Heart left ventricle (tissue), 16 donors: Measurements from ENCODE around the gene RREB1. TPM values are rescaled to one million over a fixed set of nuclear protein-coding genes. Genes with fewer than 3 reads are reported as not detected.

ENCODE experiments used
- ATAC-seq, 4 donors: fragments of 200-7000 bp; cut with Tn5 transposase; one replicate each; pipeline ENCODE4 v1.9.1; 2020 to 2022; ENCODE audit warnings: moderate library complexity in 4 of 4, mild to moderate bottlenecking in 3 of 4, moderate number of reproducible peaks in 1 of 4
- DNase-seq, 5 donors: peaks; one replicate each; pipeline ENCODE4 v3.0.0-alpha.2; 2020
- H3K27ac ChIP-seq, 12 donors: fragments of 200-600 bp; sonication (generic) in 4 of 12; one replicate each; pipeline versions ENCODE4 v1.5.0 to v1.8.0; 2016 to 2022; ENCODE audit warnings: mild to moderate bottlenecking in 2 of 12
- H3K27me3 ChIP-seq, 9 donors: fragments of 200-600 bp; sonication (generic) in 2 of 9; one replicate each; pipeline versions ENCODE4 v1.5.1 to v1.8.0; 2016 to 2022; ENCODE audit warnings: mild to moderate bottlenecking in 3 of 9
- H3K36me3 ChIP-seq, 9 donors: fragments of 200-600 bp; sonication (generic) in 2 of 9; one replicate each; pipeline versions ENCODE4 v1.5.0 to v1.8.0; 2018 to 2022; ENCODE audit warnings: mild to moderate bottlenecking in 2 of 9
- H3K4me1 ChIP-seq, 12 donors: fragments of 200-600 bp; sonication (generic) in 4 of 12; one replicate each; pipeline versions ENCODE4 v1.5.0 to v1.8.0; 2016 to 2022; ENCODE audit warnings: mild to moderate bottlenecking in 3 of 12
- H3K4me3 ChIP-seq, 12 donors: fragments of 200-600 bp; sonication (generic) in 4 of 12; one replicate each; pipeline versions ENCODE4 v1.5.0 to v1.8.0; 2017 to 2022; ENCODE audit warnings: mild to moderate bottlenecking in 9 of 12, moderate library complexity in 4 of 12
- H3K9me3 ChIP-seq, 12 donors: fragments of 200-600 bp; sonication (generic) in 4 of 12; one replicate each; pipeline versions ENCODE4 v1.5.0 to v1.8.0; 2016 to 2022; ENCODE audit warnings: mild to moderate bottlenecking in 1 of 12
- POLR2A ChIP-seq, 2 donors: fragments of 450-650 bp; IDR thresholded peaks; one replicate each; pipeline ENCODE4 v1.6.1; 2017; ENCODE audit warnings: antibody characterized with exemption in 2 of 2, mild to moderate bottlenecking in 2 of 2, moderate library complexity in 2 of 2
- WGBS, 4 donors: extraction: QIAGEN DNeasy Blood & Tissue Kit in 2 of 4; methylation state at CpG; one replicate each; pipeline versions ENCODE4 v1.1.5 to v1.1.7; 2013 to 2018; 5-methylcytosine and 5-hydroxymethylcytosine counted together
- intact Hi-C, 10 donors: fragments of 100-400 bp; cut with DNase I; formaldehyde crosslinking; loops; one replicate each; pipeline versions ENCODE4 v1.11.1 to v1.14.2; 2022
- polyA plus RNA-seq, 2 donors: library from polyadenylated mRNA; stranded (reverse); fragments of 200-250 nt; gene quantifications; one replicate each; pipeline ENCODE4 v1.2.3, GENCODE V29; 2013
- total RNA-seq, 9 donors: library from RNA; depleted of rRNA in 2 of 9; stranded (reverse); fragments of >200 nt in 2 of 9; fragmentation: NEBNext Ultra II Directional in 3 of 9; extraction: Animal tissue kit (Norgen Biotek cat#: 25700) in 3 of 9; gene quantifications; one replicate each; pipeline versions ENCODE4 v1.1.0 to v1.2.4, GENCODE V29; 2016 to 2023
- TF ChIP-seq, protein P1 (sequence below), 12 donors: fragments of 200-600 bp; sonication (generic) in 4 of 12; IDR thresholded peaks; one replicate each; pipeline versions ENCODE4 v1.5.0 to v1.8.0; 2018 to 2022; ENCODE audit warnings: antibody characterized with exemption in 12 of 12, mild to moderate bottlenecking in 5 of 12
- donor health status: ischemic (EF 13 %, LVEDD 7.1; RV severe dilation, severe dysfunction).
- donor health status: healthy with polysubstance abuse.
- donor health status: DM: no; HTN: yes; CAD: no.
- donor health status: DM: no; HTN: no; CAD: no.
- donor health status: ischemic (EF 25% LVEDD 6.9; RV normal size, moderate dysfunction).
- donor health status: ischemic (EF 25% LVEDD 5.7; RV mildly dilated, moderate dysfunction).
- donor health status: healthy.
- donor health status: DM: yes; HTN: yes; CAD: no.
- donor health status: ischemic (EF 35%, LVEDD 5.7; RV mildly dilated, moderate dysfunction).
- donor health status: nonischemic (EF 11% LVEDD 7.7; RV severe dilation, severe dysfunction).
- donor health status: DM: yes; HTN: yes; CAD: no.
- donor health status: PGD.
- donor health status: ischemic (EF 29% LVEDD 5.4; RV normal size, mild dysfunction).
- donor health status: nonischemic (EF 23%, LVEDD 6.1; RV moderate dilation, normal function).

Gene RREB1
- total and polyA plus RNA-seq, 11 donors, result 8.7 to 49.4 (median 35.7) TPM

DNA sequence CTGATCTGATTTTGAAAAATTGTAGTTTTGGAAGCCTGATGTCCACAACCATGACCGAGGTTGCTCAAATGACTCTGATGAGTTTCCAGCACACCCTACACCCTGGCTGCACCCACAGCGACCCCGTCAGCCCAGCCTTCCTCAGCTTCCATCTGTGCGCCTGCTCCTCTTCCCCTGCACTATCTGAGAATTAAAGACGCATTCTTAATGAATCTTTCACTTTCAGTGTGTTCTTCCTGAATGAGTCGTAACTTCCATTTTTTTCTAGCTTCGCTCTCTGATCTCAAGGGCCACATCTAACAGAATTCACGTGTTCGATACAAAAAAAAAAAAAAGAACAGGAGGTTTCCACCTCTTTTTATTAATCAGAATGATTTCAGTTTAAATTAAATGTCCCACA, 21.3 kb upstream of the RREB1 start:
- peak in 4 of 5 donors; percentile 29 to 39 (median 34) for DNase-seq
- intact Hi-C loops, result no loop called here

DNA sequence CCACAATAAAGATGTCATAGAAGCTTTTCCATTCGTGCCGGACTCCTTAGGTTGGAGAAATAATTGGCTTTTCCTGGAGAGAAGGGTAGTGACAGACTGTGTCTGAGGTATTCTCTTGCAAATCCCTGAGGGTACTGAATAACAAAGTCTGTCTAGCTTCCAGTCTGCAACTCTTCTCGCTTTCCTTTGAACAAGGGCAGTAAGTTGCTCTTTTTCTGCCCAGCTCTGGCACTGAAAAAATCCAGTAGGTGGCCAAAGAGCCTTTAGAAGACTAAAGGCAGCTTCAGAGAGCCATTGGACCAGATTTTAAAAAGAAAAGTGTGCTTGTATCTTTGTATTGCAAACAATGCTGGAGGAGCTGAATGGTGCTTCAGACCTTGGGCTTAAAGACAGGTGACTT, 20.7 kb upstream of the RREB1 start:
- no peaks in the 10 kb centered on the region for H3K9me3 ChIP-seq
- no peaks in the 10 kb centered on the region for H3K36me3 ChIP-seq
- TF ChIP-seq, protein P1, sequence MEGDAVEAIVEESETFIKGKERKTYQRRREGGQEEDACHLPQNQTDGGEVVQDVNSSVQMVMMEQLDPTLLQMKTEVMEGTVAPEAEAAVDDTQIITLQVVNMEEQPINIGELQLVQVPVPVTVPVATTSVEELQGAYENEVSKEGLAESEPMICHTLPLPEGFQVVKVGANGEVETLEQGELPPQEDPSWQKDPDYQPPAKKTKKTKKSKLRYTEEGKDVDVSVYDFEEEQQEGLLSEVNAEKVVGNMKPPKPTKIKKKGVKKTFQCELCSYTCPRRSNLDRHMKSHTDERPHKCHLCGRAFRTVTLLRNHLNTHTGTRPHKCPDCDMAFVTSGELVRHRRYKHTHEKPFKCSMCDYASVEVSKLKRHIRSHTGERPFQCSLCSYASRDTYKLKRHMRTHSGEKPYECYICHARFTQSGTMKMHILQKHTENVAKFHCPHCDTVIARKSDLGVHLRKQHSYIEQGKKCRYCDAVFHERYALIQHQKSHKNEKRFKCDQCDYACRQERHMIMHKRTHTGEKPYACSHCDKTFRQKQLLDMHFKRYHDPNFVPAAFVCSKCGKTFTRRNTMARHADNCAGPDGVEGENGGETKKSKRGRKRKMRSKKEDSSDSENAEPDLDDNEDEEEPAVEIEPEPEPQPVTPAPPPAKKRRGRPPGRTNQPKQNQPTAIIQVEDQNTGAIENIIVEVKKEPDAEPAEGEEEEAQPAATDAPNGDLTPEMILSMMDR (IDR thresholded peaks at IDR 0.05), result peak in 1 of 12 donors; percentile 27
- TF ChIP-seq POLR2A (IDR thresholded peaks at IDR 0.05), result no peak
- no peak for DNase-seq
- H3K27ac ChIP-seq, result peak overlapping the region in 3 of 12 donors; percentile 20 to 76 (median 31)
- H3K4me3 ChIP-seq, result peak overlapping the region in 10 of 12 donors; percentile 8 to 60 (median 34)
- intact Hi-C loops, result no loop called here
- H3K4me1 ChIP-seq, result peaks cover 0 to 28% (median 5%) of the 10 kb centered on the region in 12 donors
- 45 to 67% (median 55%) methylated on average over 3 of the region's 3 CpGs for WGBS, 4 donors
- peak in 2 of 4 donors; percentile 17 to 31 for ATAC-seq
- H3K27me3 ChIP-seq, result no peaks in the 10 kb centered on the region

More for the DNA sequence above, 21.3 kb upstream of the RREB1 start:
- peak overlapping the region in 3 of 12 donors; percentile 20 to 76 (median 31) for H3K27ac ChIP-seq
- H3K9me3 ChIP-seq, result no peaks in the 10 kb centered on the region
- H3K4me3 ChIP-seq, result peak overlapping the region in 10 of 12 donors; percentile 8 to 60 (median 34)
- WGBS, 4 donors, result 43 to 58% (median 49%) methylated on average over 9 of the region's 9 CpGs
- H3K36me3 ChIP-seq, result no peaks in the 10 kb centered on the region
- H3K27me3 ChIP-seq, result no peaks in the 10 kb centered on the region
- no peak for TF ChIP-seq POLR2A (IDR thresholded peaks at IDR 0.05)
- TF ChIP-seq, protein P1 (IDR thresholded peaks at IDR 0.05), result peak in 4 of 12 donors; percentile 23 to 42 (median 28)
- peak; percentile 66 to 86 (median 78) for ATAC-seq
- H3K4me1 ChIP-seq, result peaks cover 0 to 28% (median 5%) of the 10 kb centered on the region in 12 donors

DNA sequence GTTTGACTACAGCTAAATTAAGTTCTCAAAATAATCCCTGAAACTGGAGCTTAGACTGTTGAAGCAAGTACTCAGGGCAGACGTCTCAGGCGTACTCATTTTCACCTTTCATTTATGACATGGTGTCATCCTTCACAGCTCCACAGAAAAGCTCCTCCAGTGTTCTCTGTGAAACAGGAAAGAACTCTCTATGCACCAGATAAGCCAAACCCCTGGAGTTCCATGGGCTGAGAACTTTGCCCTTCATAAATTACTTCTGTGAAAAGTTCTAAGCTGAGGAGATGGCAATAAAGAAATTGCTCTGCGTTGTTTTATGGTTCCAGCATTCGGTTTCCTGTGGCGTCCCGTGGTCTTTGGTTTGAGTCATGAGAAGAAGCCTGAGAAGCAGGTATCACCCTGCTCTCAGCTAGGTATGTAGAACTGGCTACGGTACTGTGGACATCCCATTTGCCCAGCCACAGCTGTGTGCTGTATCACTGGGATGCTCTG, 20.2 kb upstream of the RREB1 start:
- Histone ChIP-seq H3K9me3 (no peaks in the 10 kb centered on the region), H3K36me3 (no peaks in the 10 kb centered on the region), H3K27me3 (no peaks in the 10 kb centered on the region), H3K4me3 (peak overlapping the region in 3 of 12 donors; percentile 33 to 52 (median 43)), H3K27ac (peak overlapping the region in 1 of 12 donors; percentile 76), H3K4me1 (peaks cover 0 to 28% (median 5%) of the 10 kb centered on the region in 12 donors)
- TF ChIP-seq POLR2A (IDR thresholded peaks at IDR 0.05), result no peak
- TF ChIP-seq, protein P1 (IDR thresholded peaks at IDR 0.05), result no peak
- ATAC-seq (no peak), DNase-seq (no peak)
- 84 to 91% (median 87%) methylated on average over 7 of the region's 7 CpGs for WGBS, 4 donors
- intact Hi-C loops, result no loop called here

DNA sequence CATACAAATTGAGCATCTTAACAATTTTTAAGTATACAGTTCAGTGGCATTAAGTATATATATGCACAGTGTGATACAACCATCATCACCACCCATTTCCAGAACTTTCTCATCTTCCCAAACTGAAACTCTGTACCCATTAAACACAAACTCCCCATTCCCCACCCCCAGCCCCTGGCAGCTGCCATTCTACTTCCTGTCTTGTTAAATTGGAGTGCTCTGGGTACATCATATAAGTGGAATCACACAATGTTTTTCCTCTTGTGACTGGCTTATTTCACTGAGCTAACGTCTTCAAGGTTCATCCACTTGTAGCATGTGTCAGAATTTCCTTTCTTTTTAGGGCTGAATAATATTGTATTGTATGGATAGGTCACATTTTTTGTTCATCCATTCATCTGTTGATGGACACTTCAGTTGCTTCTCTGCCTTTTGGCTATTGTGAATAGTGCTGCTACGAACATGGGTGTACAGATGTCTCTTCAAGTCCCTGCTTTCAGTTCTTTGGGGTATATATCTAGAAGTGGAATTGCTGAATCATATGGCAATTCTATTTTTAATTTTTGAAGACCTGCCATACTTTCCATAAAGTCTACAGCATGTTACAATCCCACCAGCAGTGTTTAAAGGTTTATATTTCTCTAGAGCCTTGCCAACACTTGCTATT, 19.6 kb upstream of the RREB1 start:
- H3K36me3 ChIP-seq, result no peaks in the 10 kb centered on the region
- DNase-seq, result no peak
- intact Hi-C loops, result no loop called here
- ATAC-seq, result no peak
- H3K9me3 ChIP-seq, result no peaks in the 10 kb centered on the region
- H3K27me3 ChIP-seq, result no peaks in the 10 kb centered on the region
- no peak overlapping the region for H3K27ac ChIP-seq
- 62 to 74% (median 68%) methylated on average over 2 of the region's 2 CpGs for WGBS, 4 donors
- TF ChIP-seq, protein P1 (IDR thresholded peaks at IDR 0.05), result no peak
- no peak for TF ChIP-seq POLR2A (IDR thresholded peaks at IDR 0.05)
- no peak overlapping the region for H3K4me3 ChIP-seq
- peaks cover 0 to 28% (median 5%) of the 10 kb centered on the region in 12 donors for H3K4me1 ChIP-seq
